Right cardiac atrium (tissue), 5 donors: ENCODE data around the gene FOXP1. TPM values are rescaled to one million over a fixed set of nuclear protein-coding genes. Genes with fewer than 3 reads are reported as not detected.

Source experiments
- ATAC-seq, 2 donors: fragments of 200-7000 bp; cut with Tn5 transposase; one replicate each; pipeline versions ENCODE4 v1.8.0 to v1.9.1; 2020; ENCODE audit warnings: moderate library complexity in 2 of 2, mild to moderate bottlenecking in 1 of 2
- DNase-seq, 3 donors: peaks; one replicate each; pipeline ENCODE4 v3.0.0-alpha.2; 2020
- H3K27ac ChIP-seq: one replicate; pipeline ENCODE4 v1.5.1; 2013; ENCODE audit warnings: mild to moderate bottlenecking, low read length, control low read depth, moderate library complexity
- H3K27me3 ChIP-seq: one replicate; pipeline ENCODE4 v1.6.1; 2013; ENCODE audit not compliant: control insufficient read depth, insufficient read depth
- H3K4me1 ChIP-seq: one replicate; pipeline ENCODE4 v1.6.1; 2013; ENCODE audit warnings: low read length; ENCODE audit not compliant: control insufficient read depth, insufficient read depth
- H3K4me3 ChIP-seq: one replicate; pipeline ENCODE4 v1.5.1; 2013; ENCODE audit warnings: low read length, control low read depth
- H3K9me3 ChIP-seq: one replicate; pipeline ENCODE4 v1.6.1; 2013; ENCODE audit warnings: low read length; ENCODE audit not compliant: control insufficient read depth
- WGBS: extraction: QIAGEN DNeasy Blood & Tissue Kit; methylation state at CpG from one replicate; pipeline ENCODE4 v1.1.7; 2013; 5-methylcytosine and 5-hydroxymethylcytosine counted together
- intact Hi-C, 4 donors: fragments of 100-400 bp; cut with DNase I; formaldehyde crosslinking; loops; one replicate each; pipeline versions ENCODE4 v1.11.0 to v1.14.0; 2022 to 2023
- polyA plus RNA-seq: library from polyadenylated mRNA; stranded (reverse); fragments of 200-250 nt; gene quantifications from one replicate; pipeline ENCODE4 v1.2.3, GENCODE V29; 2013
- total RNA-seq, 4 donors: library from RNA; stranded (reverse); fragmentation: NEBNext Ultra II Directional; extraction: Animal tissue kit (Norgen Biotek cat#: 25700); gene quantifications; one replicate each; pipeline ENCODE4 v1.2.1, GENCODE V29; 2021
- donor health status: healthy with polysubstance abuse.
- donor health status: DM: no; HTN: yes; CAD: no.
- donor health status: DM: no; HTN: no; CAD: no.
- donor health status: DM: no; HTN: yes; CAD: no; lungs with severe emphysema.
- donor health status: DM: yes; HTN: yes; CAD: no.

Gene FOXP1
- total and polyA plus RNA-seq, 5 donors = 13.6 to 63.4 (median 57.4) TPM

- Histone ChIP-seq H3K27ac (no peak overlapping the region), H3K9me3 (no peaks in the 10 kb centered on the region), H3K4me3 (no peak overlapping the region), H3K4me1 (peaks cover 2% of the 10 kb centered on the region), H3K27me3 (no peaks in the 10 kb centered on the region)
- 35% methylated on average over 6 of the region's 6 CpGs for WGBS
- ATAC-seq (no peak), DNase-seq (no peak)
- intact Hi-C loops = loop anchor here in 1 of 4 donors (10.0 kb wide), 1 partner anchor 179 kb away; no protein-coding TSS in a partner anchor
Observed at GRCh38 chr3:71303627-71304200, 279.8 kb downstream of the FOXP1 start.

- Histone ChIP-seq H3K27me3 (no peaks in the 10 kb centered on the region), H3K9me3 (no peaks in the 10 kb centered on the region), H3K27ac (no peak overlapping the region), H3K4me1 (peaks cover 2% of the 10 kb centered on the region), H3K4me3 (no peak overlapping the region)
- ATAC-seq (no peak), DNase-seq (no peak)
- intact Hi-C loops = loop anchor here in 1 of 4 donors (10.0 kb wide), 1 partner anchor 178 kb away; no protein-coding TSS in a partner anchor
- 91% methylated on average over 2 of the region's 2 CpGs for WGBS
Observed at GRCh38 chr3:71302604-71303003, 280.9 kb downstream of the FOXP1 start.

- no peak overlapping the region for H3K4me3 ChIP-seq
- DNase-seq (no peak), ATAC-seq (no peak)
- H3K27ac ChIP-seq = no peak overlapping the region
- intact Hi-C loops = loop anchor here in 1 of 4 donors (10.0 kb wide), 1 partner anchor 176 kb away; no protein-coding TSS in a partner anchor
- peaks cover 2% of the 10 kb centered on the region for H3K4me1 ChIP-seq
- H3K9me3 ChIP-seq = no peaks in the 10 kb centered on the region
- WGBS = 80% methylated on average over 4 of the region's 4 CpGs
- H3K27me3 ChIP-seq = no peaks in the 10 kb centered on the region
Observed at GRCh38 chr3:71300951-71301393, 282.6 kb downstream of the FOXP1 start.

- H3K4me1 ChIP-seq = peaks cover 2% of the 10 kb centered on the region
- DNase-seq (no peak), ATAC-seq (no peak)
- 98% methylated on average over 5 of the region's 5 CpGs for WGBS
- intact Hi-C loops = loop anchor here in 1 of 4 donors (10.0 kb wide), 1 partner anchor 584 kb away; no protein-coding TSS in a partner anchor
- H3K27ac ChIP-seq = no peak overlapping the region
- no peaks in the 10 kb centered on the region for H3K27me3 ChIP-seq
- H3K4me3 ChIP-seq = no peak overlapping the region
- no peaks in the 10 kb centered on the region for H3K9me3 ChIP-seq
Observed at GRCh38 chr3:71299160-71299559, 284.4 kb downstream of the FOXP1 start.

GRCh38 chr3:71294919-71295318 is 288.6 kb downstream of the FOXP1 start:
- H3K27ac ChIP-seq = no peak overlapping the region
- H3K4me1 ChIP-seq = no peaks in the 10 kb centered on the region
- no peak for DNase-seq
- no peaks in the 10 kb centered on the region for H3K9me3 ChIP-seq
- no peak overlapping the region for H3K4me3 ChIP-seq
- 91% methylated on average over 7 of the region's 7 CpGs for WGBS
- no peaks in the 10 kb centered on the region for H3K27me3 ChIP-seq
- ATAC-seq = no peak
- intact Hi-C loops = loop anchor here in 1 of 4 donors (10.0 kb wide), 1 partner anchor 580 kb away; no protein-coding TSS in a partner anchor

- DNase-seq = no peak
- intact Hi-C loops = loop anchor here in 1 of 4 donors (10.0 kb wide), 1 partner anchor 576 kb away; no protein-coding TSS in a partner anchor
- H3K4me3 ChIP-seq = no peak overlapping the region
- H3K4me1 ChIP-seq = no peaks in the 10 kb centered on the region
- no peak for ATAC-seq
- H3K27me3 ChIP-seq = no peaks in the 10 kb centered on the region
- 94% methylated on average over 2 of the region's 2 CpGs for WGBS
- H3K9me3 ChIP-seq = no peaks in the 10 kb centered on the region
- H3K27ac ChIP-seq = no peak overlapping the region
Observed at GRCh38 chr3:71290301-71290700, 293.2 kb downstream of the FOXP1 start.

GRCh38 chr3:71288269-71288930 is 295.1 kb downstream of the FOXP1 start:
- Histone ChIP-seq H3K4me1 (no peaks in the 10 kb centered on the region), H3K4me3 (no peak overlapping the region), H3K27ac (no peak overlapping the region), H3K9me3 (no peaks in the 10 kb centered on the region), H3K27me3 (no peaks in the 10 kb centered on the region)
- intact Hi-C loops = no loop called here
- WGBS = 91% methylated on average over 4 of the region's 4 CpGs
- DNase-seq (no peak), ATAC-seq (no peak)

GRCh38 chr3:71285086-71285485 is 298.4 kb downstream of the FOXP1 start:
- Histone ChIP-seq H3K27ac (no peak overlapping the region), H3K4me3 (no peak overlapping the region), H3K27me3 (no peaks in the 10 kb centered on the region), H3K4me1 (no peaks in the 10 kb centered on the region), H3K9me3 (no peaks in the 10 kb centered on the region)
- no peak for ATAC-seq
- WGBS = 95% methylated on average over 5 of the region's 5 CpGs
- intact Hi-C loops = no loop called here
- no peak for DNase-seq

- Histone ChIP-seq H3K27ac (no peak overlapping the region), H3K4me3 (no peak overlapping the region), H3K4me1 (peaks cover 1% of the 10 kb centered on the region), H3K9me3 (no peaks in the 10 kb centered on the region), H3K27me3 (no peaks in the 10 kb centered on the region)
- intact Hi-C loops = no loop called here
- DNase-seq = no peak
- no peak for ATAC-seq
- 97% methylated on average over 2 of the region's 2 CpGs for WGBS
Observed at GRCh38 chr3:71282976-71283375, 300.6 kb downstream of the FOXP1 start.

GRCh38 chr3:71281280-71281679 is 302.2 kb downstream of the FOXP1 start:
- Histone ChIP-seq H3K4me3 (no peak overlapping the region), H3K27me3 (no peaks in the 10 kb centered on the region), H3K4me1 (peaks cover 1% of the 10 kb centered on the region), H3K9me3 (no peaks in the 10 kb centered on the region), H3K27ac (no peak overlapping the region)
- no peak for DNase-seq
- no peak for ATAC-seq
- WGBS = 93% methylated on average over 7 of the region's 7 CpGs
- intact Hi-C loops = no loop called here

GRCh38 chr3:71277341-71277740 is 306.2 kb downstream of the FOXP1 start:
- H3K27me3 ChIP-seq = no peaks in the 10 kb centered on the region
- no peak for DNase-seq
- no peak overlapping the region for H3K4me3 ChIP-seq
- 83% methylated on average over 3 of the region's 3 CpGs for WGBS
- H3K4me1 ChIP-seq = peaks cover 1% of the 10 kb centered on the region
- ATAC-seq = no peak
- intact Hi-C loops = no loop called here
- H3K9me3 ChIP-seq = no peaks in the 10 kb centered on the region
- H3K27ac ChIP-seq = no peak overlapping the region
